AG04450 (cell line): ENCODE measurements around the gene SLC41A3. TPM values are rescaled to one million over a fixed set of nuclear protein-coding genes. Genes with fewer than 3 reads are reported as not detected.

Experiments
- CTCF ChIA-PET: fragments of 300-600, 350-600 bp; formaldehyde crosslinking; extraction: SDS; loops from one replicate; lab custom pipeline; 2022; ENCODE audit warnings: antibody characterized with exemption, inconsistent platforms; lab: Charles Lee
- POLR2A ChIA-PET: fragments of 350-600 bp; formaldehyde crosslinking; extraction: SDS; loops from one replicate; lab custom pipeline; 2021; ENCODE audit warnings: antibody characterized with exemption, inconsistent platforms; lab: Yijun Ruan, JAX
- DNase-seq: peaks from one replicate; pipeline ENCODE4 v3.0.0-alpha.2; 2011; ENCODE audit warnings: low read depth, low spot score
- H3K27ac ChIP-seq: one replicate; pipeline ENCODE4 v1.5.1; 2012; ENCODE audit warnings: low read depth, low read length, control low read depth
- H3K27me3 ChIP-seq: one replicate; pipeline ENCODE4 v1.6.0; 2012; ENCODE audit warnings: low read length; ENCODE audit not compliant: control insufficient read depth, insufficient read depth
- H3K4me3 ChIP-seq: 2 replicates; pipeline ENCODE4 v1.5.1; 2011; ENCODE audit warnings: mild to moderate bottlenecking, low read depth, low read length, control low read depth
- H3K9me3 ChIP-seq: 2 replicates; pipeline ENCODE4 v1.5.1; 2012; ENCODE audit warnings: low read length; ENCODE audit not compliant: control insufficient read depth, insufficient read depth
- polyA plus RNA-seq: library from polyadenylated mRNA; depleted of rRNA; stranded (reverse); fragments of >200 nt; gene quantifications from 2 replicates; pipeline ENCODE4 v1.2.3, GENCODE V29; 2011
- TF ChIP-seq, protein P1 (sequence below): IDR thresholded peaks from 2 replicates; pipeline ENCODE4 v1.5.1; 2011; ENCODE audit warnings: low read depth, low read length, control low read depth, inconsistent platforms

The SLC41A3 gene
- polyA plus RNA-seq, 1 experiment, result 36.9 TPM

DNA sequence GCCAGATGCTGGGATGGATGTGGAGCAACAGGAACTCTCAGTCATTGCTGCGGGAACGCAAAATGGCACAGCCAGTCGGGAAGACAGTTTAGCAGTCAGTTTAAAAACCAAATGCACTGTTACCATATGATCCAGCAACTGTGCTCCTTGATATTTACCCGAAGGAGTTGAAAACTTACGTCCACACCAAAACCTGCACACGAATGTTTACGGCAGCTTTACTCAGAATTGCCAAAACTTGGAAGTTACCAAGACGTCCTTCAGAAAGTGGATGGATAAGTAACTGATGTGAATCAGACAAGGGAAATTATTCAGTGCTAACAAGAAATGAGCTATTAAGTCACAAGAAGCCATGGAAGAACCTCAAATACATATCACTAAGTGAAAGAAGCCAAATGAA, 36.1 kb upstream of the SLC41A3 start:
- CTCF ChIA-PET, result interaction anchor here (1.0 kb wide), 1 partner anchor 191 kb away, joined by 3 read pairs; no protein-coding TSS in a partner anchor

DNA sequence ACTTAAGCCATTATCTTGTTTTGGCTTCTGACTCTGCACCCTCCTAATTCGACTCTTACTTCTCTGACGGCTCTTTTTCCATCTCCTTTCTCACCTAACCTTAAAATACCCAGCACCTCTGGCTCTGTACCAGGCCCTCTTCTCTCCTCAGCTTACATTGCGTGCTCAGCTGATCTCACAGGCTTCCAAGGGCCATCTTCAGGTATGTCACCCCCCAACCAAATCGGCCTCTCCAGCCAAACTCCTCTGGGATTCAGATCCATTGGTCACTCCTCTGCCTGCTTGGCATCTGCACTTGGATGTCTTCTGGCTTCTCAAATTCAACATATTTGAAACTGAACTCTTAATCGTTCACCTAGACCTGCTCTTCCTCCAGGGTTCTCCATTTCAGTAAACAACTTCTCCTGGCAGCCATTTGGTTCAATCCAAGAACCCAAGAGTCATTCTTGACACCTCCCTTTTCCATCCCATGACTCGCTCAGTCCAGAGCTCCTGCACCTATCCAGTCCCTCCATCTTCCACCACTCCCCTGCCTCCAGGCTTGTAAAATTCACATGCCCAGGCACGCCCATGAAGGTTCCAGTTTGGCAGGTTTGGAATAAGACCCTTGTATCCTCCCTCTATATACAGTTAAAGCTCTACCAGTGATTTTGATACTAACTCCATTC, 35.2 kb upstream of the SLC41A3 start:
- TF ChIP-seq, protein P1, sequence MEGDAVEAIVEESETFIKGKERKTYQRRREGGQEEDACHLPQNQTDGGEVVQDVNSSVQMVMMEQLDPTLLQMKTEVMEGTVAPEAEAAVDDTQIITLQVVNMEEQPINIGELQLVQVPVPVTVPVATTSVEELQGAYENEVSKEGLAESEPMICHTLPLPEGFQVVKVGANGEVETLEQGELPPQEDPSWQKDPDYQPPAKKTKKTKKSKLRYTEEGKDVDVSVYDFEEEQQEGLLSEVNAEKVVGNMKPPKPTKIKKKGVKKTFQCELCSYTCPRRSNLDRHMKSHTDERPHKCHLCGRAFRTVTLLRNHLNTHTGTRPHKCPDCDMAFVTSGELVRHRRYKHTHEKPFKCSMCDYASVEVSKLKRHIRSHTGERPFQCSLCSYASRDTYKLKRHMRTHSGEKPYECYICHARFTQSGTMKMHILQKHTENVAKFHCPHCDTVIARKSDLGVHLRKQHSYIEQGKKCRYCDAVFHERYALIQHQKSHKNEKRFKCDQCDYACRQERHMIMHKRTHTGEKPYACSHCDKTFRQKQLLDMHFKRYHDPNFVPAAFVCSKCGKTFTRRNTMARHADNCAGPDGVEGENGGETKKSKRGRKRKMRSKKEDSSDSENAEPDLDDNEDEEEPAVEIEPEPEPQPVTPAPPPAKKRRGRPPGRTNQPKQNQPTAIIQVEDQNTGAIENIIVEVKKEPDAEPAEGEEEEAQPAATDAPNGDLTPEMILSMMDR, result no peak
- ChIA-PET POLR2A (no interaction called here), CTCF (no interaction called here)
- Histone ChIP-seq H3K9me3 (no peaks in the 10 kb centered on the region), H3K27ac (no peak overlapping the region), H3K4me3 (no peak overlapping the region), H3K27me3 (peaks cover 28% of the 10 kb centered on the region)
- DNase-seq, result no peak

More for the DNA sequence above, 36.1 kb upstream of the SLC41A3 start:
- TF ChIP-seq, protein P1, result no peak
- Histone ChIP-seq H3K27ac (no peak overlapping the region), H3K4me3 (no peak overlapping the region), H3K9me3 (no peaks in the 10 kb centered on the region), H3K27me3 (peaks cover 31% of the 10 kb centered on the region)
- no peak for DNase-seq
- POLR2A ChIA-PET, result no interaction called here

DNA sequence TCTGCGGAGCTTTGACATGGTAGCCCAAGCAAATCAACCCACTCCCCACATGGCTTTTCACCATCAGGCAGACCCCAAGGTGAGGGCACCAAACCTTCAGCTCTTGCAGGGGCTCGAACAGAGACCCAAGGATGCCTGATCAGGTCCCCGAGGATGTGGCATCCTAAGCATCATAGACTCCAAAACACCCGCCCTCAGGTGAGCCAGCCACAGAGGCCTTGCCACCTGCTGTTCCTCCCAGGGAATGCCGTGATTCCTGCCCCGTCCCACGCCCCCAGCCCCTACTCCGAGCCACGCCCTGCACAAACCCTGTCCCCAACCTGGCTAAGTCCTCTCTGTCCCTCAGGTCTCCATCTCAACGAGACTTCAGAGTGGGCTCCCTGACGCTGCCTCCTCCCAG, 34.7 kb upstream of the SLC41A3 start:
- CTCF ChIA-PET, result no interaction called here

DNA sequence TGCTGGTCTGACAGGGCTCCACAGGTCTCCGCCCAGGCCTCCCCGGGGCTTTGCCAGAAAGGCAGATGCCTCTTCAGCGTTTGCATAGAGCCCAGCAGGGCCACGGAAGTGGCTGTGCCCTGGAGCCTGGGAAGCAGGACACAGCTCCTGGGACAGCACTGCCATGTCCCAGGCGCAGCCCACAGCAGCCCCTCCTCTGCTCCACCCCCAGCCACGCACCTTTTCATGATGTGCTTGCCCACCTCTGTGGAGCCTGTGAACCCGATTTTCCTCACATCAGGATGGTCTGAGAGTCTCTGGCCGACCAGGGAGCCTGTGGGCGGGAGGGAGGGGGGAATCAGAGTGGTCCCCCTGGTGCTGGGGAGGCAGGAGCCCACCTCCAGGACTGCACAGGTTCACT, 33.9 kb upstream of the SLC41A3 start:
- ChIA-PET POLR2A (no interaction called here), CTCF (interaction anchor here (0.7 kb wide), 1 partner anchor 9 kb away, joined by 3 read pairs; no protein-coding TSS in a partner anchor)
- H3K9me3 ChIP-seq, result no peaks in the 10 kb centered on the region
- DNase-seq, result no peak
- H3K27me3 ChIP-seq, result peaks cover 28% of the 10 kb centered on the region
- no peak overlapping the region for H3K27ac ChIP-seq
- H3K4me3 ChIP-seq, result no peak overlapping the region
- TF ChIP-seq, protein P1, result no peak

More for the DNA sequence above, 34.7 kb upstream of the SLC41A3 start:
- POLR2A ChIA-PET, result no interaction called here
- no peak overlapping the region for H3K4me3 ChIP-seq
- peaks cover 28% of the 10 kb centered on the region for H3K27me3 ChIP-seq
- TF ChIP-seq, protein P1, result no peak
- no peaks in the 10 kb centered on the region for H3K9me3 ChIP-seq
- DNase-seq, result no peak
- no peak overlapping the region for H3K27ac ChIP-seq

DNA sequence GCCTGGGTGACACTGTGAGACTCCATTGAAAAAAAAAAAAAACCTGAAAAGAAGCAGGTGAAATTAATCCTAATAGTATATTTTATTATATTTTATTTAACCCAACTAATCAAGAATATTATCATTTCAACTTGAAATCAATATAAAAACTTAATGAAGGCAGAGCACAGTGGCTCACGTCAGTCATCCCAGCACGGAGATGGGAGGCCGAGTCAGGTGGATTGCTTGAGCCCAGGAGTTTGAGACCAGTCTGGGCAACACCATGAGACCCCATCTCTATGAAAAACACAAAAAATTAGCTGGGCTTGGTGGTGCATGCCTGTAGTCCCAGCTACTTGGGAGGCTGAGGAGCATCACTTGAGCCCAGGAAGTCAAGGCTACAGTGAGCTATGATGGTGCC, 33.3 kb upstream of the SLC41A3 start:
- H3K27ac ChIP-seq, result no peak overlapping the region
- H3K9me3 ChIP-seq, result no peaks in the 10 kb centered on the region
- ChIA-PET CTCF (interaction anchor here (0.7 kb wide), 1 partner anchor 10 kb away, joined by 3 read pairs; no protein-coding TSS in a partner anchor), POLR2A (no interaction called here)
- H3K27me3 ChIP-seq, result peaks cover 28% of the 10 kb centered on the region
- TF ChIP-seq, protein P1, result no peak
- no peak overlapping the region for H3K4me3 ChIP-seq
- DNase-seq, result no peak
